Caki2 (cell line): ENCODE results near the gene ACTRT2. TPM values are rescaled to one million over a fixed set of nuclear protein-coding genes. Genes with fewer than 3 reads are reported as not detected.

Source experiments
- DNase-seq: peaks from one replicate; pipeline ENCODE4 v3.0.0-alpha.2; 2015; ENCODE audit warnings: low read depth
- in situ Hi-C: cut with HindIII; loops from 2 replicates; pipeline ENCODE4 v1.10.0; 2016; ENCODE audit warnings: low sequenced_read_pairs, low pct_unique_long_range_greater_than_20kb, mixed read lengths
- total RNA-seq: library from RNA; depleted of rRNA; stranded (reverse); fragments of >200 nt; shearing (Covaris generic); gene quantifications from 2 replicates; pipeline ENCODE4 v1.2.3, GENCODE V29; 2014; ENCODE audit warnings: low replicate concordance

Gene ACTRT2
- total RNA-seq, 1 experiment from 2014 or later = not detected

DNA sequence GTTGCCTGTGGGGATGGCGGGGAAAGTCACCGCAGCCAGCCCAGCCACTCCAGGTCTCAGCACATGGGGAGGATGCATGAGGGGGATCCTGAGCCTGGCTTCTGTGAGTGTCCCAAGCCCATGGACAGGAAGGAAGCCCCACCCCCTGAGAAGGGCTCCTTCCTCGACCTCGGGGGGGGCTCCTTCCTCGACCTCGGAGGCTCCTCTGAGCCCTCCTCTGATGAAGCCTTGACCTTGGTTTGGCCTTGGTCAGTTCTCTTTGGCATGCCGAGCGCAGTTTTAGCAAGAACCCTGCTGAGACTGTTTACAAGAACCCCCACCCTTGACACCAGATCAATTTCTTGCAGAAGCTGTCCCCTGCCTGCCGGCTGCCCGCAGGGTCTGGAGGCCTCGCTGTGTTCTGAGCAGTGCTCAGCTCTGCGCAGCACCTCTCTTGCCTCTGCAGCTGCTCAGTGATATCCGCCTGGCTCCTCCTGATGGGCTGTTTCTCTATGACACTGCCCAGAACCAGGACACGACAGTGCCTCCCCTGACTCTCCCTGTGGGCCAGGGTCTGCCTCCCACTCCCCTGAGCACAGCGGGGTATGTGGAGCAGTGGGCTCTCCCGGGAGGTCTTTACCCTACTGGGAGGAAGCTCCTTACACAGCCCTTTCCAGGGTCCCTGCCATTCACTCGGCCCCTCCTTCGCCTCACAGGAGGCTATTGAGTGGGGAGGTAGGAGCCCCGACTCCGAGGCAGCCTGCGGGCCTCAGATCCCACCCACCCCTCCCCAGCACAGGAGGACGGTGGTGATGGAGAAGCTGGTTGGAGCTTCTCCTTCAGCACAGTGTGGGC, 15.4 kb downstream of the ACTRT2 start:
- in situ Hi-C loops = no loop called here
- no peak for DNase-seq

DNA sequence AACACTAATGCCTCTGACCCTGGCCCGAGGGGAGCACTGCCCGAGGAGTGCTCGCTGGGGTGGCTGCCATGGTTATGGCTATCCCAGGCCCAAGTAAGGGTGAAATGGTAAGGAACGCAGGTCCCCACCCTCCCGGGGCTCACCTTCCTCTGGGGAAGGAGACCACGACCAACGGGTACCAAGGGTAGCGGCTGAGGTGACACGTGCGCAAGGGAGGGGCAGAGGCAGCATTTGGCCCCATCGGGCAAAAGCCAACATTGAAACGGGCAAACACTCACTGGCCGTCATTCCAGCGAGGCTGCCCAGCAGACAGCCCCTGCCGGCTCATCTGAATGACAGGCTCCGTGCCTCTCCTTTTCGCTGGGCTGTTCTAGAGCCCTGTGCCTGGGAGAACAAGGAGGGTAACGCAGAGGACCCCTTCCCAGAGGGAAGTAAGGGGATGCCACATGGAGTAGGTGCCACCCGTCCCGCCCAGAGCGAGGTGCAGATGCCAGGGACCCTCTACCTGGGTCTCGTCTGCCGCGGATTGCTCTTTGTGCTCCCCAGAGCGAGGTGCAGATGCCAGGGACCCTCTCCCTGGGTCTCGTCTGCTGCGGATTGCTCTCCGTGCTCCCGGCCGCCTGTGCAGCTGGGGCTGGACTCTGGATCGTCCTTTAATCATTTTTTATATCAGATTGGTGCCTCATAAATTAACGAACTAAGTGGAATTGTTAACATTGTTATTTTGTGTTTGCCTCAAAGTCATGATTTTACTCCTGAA, 16.2 kb downstream of the ACTRT2 start:
- in situ Hi-C loops = no loop called here
- DNase-seq = no peak

DNA sequence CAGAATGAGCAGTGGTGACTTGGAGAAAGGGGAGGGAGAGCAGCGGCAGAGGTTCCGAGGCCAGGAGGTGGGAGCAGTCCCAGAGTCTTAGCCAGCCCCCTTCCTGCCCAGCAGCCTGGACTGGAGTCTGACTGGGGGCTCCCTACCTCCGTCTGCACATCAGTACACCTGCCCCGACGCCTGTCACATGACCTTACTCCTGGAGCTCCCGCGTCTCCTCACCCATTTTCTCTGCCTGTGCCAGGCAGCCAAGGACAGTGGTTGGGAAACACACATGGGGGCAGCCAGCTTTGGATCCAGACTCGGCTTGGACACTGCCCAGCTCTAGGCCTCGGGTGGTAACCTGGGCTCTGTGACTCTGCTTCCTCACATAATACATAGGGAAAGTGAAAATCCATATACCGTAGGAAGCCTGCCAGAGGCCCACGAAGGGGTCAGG, 16.9 kb downstream of the ACTRT2 start:
- DNase-seq = no peak
- in situ Hi-C loops = no loop called here

DNA sequence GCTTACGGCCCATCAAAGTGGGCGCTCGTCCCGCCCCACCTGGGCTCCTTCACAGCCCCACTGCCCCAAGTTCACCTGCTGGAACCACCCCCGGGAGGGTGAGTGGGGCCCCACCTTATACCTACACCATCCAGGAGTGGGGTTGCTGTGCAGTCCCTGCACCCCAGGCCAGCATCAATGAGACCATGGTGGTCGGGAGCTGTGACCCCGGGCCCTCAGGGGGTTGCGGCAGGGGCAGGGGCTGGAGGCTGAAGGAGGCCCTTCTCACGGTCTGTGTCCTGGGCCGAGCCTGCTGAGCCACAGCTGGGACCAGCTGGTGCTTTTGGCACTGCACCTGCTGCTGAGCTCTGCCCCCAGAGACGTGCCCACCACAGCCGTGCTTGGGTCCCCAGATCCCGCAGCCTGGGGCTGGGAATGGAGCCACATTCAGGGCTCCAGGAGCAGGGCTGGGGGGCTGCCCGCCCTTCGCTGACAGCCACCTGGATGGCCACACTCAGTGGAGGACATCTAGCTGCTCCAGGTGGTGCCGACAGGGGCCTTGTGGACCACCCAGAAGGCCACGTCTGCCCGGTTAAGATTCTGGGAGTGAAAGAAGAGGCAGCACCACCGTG, 17.4 kb downstream of the ACTRT2 start:
- DNase-seq = no peak
- in situ Hi-C loops = no loop called here

DNA sequence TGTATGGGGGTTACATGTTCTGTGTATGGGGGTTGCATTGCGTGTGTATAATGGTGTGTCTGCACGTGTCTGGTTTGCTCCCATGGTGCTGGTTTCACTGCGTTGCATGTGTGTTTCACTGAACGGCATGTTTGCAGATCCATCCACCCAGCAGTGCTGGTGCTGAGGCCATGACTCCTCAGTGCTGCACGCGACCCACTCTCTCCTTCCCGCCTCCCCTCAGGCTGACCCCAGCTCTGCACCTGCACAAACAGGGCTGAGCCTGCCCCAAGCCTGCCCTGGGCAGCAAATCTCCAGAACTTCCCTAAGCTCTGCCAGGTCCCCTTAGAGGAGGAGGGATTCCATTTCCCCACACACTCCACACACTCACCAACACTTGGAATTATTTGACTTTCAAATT, 18.7 kb downstream of the ACTRT2 start:
- DNase-seq = no peak
- in situ Hi-C loops = no loop called here

DNA sequence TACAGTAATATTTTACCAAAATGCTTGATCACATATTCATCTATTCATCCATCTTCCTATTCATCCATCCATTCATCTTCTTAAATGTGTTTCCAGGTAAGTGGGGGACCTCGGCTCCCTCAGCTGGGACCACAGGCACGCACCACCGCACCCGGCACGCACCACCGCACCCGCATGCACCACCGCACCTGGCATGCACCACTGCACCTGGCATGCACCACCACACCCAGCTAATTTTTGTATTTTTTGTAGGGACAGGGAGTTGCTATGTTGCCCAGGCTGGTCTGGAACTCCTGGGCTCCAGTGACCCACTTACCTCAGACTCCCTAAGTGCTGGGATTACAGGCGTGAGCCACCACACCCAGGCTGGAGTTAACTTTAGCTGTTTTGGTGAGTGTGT, 21.2 kb downstream of the ACTRT2 start:
- in situ Hi-C loops = no loop called here
- DNase-seq = no peak

DNA sequence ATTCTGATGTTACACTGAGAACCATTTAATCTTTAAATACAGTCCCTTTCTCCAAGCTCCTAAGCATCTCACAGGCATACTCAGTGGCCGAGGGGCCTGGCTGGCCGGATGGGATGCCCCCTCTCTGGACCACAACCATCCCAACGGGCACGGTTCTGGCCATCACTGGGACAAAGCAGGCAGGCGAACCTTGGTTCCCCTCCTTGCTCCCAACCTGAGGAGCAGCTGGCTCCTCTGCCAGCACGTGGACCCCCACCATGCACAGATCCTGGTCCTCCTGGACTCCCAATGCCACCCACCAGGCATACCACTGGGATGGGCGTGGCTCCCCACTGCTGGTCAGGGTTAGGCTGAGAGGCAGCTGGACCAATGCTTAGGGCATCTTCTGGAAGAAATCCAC, 27.9 kb downstream of the ACTRT2 start:
- in situ Hi-C loops = no loop called here
- no peak for DNase-seq

DNA sequence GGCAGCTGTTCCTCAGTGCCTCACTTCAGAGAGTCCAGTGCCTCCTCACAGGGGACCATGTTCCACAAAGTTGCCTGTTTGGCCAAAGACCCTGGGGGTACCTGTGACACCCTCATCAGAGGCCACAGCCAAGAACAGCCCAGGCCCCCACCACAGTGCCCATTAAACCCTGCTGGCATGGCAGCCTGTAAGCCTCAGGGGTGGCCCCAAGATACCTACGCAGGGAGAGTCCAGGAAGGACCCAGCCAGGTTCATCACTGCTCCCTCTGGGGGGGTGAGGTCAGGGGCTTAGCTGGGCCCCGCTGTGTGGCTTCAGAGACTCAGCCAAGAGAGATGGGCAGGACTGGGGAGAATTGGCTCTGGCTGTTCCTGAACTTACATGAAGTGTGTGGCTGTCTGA, 28.6 kb downstream of the ACTRT2 start:
- in situ Hi-C loops = no loop called here

DNA sequence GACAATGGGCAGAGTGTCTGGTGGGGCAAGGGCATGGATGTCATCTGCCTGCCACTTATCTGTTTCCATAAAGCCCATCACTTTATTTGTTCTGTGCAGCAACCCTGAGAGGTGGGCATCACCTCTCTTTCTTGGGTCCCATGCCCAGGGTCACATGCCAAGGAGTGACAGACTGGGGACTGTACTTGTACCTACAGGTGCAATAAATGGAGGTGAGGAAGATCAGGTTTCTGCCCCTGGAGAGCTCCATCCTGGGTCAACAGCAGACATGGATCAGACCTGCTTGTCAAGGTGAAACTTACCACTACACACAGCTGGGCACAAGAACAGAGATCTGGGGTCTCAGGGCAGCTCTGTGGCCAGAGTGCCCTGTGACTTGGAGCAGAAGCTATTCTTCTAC, 29.3 kb downstream of the ACTRT2 start:
- in situ Hi-C loops = no loop called here
- DNase-seq = no peak

More for the DNA sequence above, 28.6 kb downstream of the ACTRT2 start:
- DNase-seq = no peak

DNA sequence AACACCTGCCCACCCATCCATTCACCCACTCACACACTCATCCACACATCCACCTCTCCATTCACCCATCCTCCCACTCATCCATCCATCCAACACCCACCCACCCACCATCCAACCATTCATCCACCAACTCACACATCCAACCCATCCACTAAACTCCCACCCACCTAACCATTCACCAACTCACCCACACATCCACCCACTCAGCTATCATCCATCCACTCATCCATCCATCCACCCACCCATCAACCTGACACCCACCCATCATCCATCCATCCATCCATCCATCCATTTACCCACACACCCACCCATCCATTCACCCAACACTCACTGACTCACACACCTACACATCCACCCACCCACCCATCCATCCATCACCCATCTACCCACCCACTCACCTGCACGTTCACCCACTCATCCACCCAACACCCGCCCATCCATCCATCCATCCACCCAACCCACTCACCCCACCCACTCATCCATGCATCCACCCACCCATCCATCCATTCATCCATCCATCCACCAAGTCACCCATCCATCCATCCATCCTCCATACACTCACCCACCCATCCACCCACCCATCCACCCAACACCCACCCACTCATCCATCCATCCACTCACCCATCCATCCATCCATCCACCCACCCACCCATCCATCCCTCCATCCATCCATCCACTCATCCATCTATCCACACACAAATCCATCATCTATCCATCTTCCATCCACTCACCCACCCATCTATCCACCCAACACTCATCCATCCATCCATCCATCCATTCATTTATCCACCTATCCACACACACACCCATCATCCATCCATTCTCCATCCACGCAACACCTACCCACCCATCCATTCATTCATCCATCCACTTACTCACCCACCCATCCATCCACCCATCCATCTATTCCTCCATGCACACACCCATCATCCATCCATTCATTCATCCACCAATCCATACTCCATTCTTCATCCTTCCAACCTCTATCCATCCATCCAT, 30.3 kb downstream of the ACTRT2 start:
- in situ Hi-C loops = no loop called here

DNA sequence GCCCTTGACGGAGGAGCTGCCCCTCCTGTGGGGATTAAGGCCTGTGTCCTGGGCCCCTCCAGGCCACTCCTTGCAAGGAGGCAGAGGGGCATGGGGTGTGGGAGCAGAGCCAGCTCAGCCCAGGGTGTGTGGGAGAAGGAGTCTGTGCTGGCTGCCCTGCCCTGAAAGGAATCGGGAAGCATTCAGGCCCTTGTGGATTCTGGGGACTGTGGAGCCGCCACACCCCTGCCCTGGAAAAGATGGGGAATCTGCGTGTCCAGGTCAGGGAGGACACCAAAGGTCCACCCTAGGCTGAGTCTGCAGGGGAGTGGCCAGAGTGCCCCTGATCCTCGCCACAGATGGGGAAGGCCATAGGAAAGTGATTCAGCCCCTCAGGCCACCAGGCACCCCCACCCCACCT, 31.2 kb downstream of the ACTRT2 start:
- DNase-seq = no peak
- in situ Hi-C loops = no loop called here

More for the DNA sequence above, 30.3 kb downstream of the ACTRT2 start:
- DNase-seq = no peak

DNA sequence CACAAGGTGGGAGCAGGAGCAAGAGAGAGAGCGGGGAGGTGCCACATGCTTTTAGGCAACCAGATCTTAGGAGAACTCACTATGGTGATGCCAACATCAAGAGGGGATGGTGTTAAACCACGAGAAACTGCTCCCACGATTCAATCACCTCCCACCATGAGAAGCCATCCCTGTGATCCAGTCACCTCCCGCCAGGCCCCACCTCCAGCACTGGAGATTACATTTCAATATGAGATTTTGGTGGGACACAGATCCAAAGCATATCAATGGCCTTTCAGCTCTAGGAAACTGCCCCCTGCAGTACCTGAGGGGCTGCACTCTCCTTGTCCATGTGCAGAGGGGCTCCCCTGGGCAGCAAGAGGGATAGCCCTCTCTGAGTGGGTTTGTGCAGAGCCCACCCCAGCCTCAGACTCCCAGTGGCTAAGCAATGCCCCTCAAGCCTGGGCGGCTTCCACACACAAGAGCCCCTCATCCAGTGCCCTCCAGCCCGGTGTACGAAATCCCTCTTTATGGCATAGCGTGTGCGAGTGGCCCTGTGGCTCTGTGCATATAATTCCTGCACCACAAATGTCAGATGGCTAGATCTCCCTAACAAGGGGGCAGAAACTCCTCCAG, 32.2 kb downstream of the ACTRT2 start:
- no peak for DNase-seq
- in situ Hi-C loops = no loop called here

DNA sequence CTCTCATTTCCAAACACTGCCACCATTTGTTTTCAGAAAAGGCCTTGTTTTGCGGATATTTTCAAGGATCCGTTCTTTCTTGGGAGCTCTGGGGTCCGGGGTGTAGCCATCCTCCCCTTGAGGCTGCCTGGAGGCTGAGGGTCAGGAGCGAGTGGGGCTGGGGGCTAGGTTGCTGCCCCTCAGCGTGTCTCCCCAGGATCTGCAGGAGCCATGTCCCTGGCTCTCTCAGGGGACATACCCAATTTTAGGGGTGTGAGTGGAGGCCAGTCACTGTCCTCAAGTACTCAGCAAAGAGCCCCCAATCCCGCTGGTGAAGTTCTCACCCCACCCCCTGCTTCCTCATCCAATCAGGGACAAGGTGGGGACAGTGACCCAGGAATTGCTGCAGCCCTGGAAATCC, 32.7 kb downstream of the ACTRT2 start:
- in situ Hi-C loops = no loop called here
- no peak for DNase-seq

DNA sequence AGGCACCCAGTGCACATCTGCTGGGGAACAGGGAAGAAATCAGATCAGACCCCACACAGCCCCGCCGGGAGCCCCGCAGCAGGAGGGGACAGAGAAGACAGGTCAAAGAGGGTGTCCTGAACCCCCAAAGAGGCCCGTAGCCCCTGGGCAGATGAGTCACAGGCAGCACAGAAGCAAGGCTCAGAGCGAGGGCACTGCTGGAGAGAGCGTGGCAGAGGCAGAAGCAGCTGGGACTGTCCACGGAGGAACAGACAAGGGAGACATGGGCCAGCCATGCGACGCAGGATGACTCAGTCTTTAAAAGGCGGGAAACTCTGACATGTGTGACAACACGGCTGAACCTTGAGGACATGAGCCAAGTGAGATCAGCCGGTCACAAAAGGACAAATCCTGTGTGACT, 33.2 kb downstream of the ACTRT2 start:
- in situ Hi-C loops = no loop called here
- DNase-seq = no peak

DNA sequence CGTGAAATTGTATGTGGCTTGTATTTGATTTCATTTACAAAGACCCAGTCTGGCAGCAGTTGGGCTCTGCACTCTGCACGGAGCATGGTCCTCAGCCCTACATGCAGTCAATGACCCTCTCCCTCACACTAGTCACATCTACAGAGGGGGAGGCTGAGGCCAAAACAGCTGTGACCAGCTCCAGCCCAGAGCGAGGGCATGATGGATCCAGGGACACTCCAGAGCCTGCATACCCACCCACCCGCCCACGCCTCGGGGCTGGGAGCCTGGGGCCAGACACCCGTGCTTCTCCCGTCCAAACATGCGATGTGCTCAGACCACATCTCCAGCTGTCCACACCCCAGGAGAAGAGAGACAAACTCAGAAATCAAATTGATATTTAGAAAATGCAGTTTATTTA, 33.8 kb downstream of the ACTRT2 start:
- DNase-seq = no peak
- in situ Hi-C loops = no loop called here

DNA sequence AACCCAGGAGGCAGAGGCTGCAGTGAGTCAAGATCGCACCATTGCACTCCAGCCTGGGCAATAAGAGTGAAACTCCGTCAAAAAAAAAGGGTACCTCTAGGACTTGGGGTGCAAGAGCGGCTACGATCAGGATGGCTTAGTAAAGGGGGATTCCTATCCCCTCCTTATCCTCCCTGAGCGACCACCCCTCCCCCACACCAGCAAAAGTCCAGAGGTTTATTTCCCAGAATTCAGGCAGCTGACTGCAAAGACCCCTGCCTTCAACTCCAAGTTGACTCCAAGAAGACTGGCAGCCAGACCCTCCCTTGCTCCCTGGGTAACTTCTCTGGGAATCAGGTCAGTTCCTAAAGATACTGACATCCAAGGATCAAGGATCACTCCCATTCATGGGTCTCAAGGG, 35.4 kb downstream of the ACTRT2 start:
- DNase-seq = no peak
- in situ Hi-C loops = no loop called here

DNA sequence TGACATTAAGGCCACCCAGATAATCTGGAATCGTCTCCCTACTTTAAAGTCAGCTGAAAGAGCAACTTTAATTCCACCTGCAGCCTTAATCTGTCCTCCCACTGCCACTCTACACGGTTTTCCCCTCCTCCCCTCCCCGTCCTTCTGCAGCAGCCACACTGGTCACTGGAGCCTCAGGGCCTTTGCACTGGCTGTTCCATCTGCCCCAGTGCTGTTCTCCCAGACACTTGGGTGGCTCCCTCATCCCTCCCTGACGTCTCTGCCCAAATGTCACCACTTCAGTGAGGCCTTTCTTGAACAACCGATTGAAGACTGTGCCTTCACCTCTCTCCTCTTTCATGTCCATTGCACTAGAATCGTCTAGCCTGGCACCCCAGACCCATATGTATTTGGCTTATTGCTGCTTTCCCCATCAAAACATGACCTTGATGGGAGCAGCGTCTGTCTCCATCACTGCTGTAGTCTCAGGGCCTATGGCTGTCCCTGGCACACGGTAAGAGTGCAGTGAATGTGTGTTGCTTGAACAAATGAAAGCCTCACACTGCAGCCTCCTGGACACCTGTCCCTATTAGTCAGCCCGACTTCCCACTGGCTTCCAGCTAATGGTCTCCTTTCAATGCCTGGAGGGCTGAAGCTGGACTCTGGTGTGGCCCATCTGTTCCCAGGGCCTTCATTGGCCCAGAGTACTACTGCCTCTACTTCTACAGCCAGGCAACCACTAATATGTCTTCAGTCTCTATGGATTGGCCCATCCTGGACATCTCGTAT, 37.2 kb downstream of the ACTRT2 start:
- no peak for DNase-seq
- in situ Hi-C loops = no loop called here
